Measurements from ENCODE around the gene FBLN2.

The FBLN2 gene

DNA sequence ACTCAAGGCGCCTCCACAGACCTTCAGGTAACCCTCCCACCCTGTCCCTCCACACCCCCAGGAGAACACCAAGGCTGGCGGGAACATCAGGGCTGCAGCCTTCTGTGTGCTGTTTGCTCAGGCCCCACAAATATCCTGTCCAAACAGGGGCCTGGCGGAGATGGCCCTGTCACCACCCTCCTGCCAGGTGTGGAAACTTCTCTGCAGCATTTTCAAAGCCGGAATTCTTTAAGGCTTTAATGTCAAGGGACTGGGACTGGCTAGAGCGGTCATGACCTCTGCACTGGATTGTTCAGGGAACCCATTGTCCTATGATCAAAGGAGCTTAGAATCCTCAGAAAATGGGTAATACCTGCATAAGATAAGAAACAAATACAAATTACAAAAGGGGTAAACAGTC is 46.6 kb downstream of the FBLN2 start:
- TF ChIP-seq, protein P1, sequence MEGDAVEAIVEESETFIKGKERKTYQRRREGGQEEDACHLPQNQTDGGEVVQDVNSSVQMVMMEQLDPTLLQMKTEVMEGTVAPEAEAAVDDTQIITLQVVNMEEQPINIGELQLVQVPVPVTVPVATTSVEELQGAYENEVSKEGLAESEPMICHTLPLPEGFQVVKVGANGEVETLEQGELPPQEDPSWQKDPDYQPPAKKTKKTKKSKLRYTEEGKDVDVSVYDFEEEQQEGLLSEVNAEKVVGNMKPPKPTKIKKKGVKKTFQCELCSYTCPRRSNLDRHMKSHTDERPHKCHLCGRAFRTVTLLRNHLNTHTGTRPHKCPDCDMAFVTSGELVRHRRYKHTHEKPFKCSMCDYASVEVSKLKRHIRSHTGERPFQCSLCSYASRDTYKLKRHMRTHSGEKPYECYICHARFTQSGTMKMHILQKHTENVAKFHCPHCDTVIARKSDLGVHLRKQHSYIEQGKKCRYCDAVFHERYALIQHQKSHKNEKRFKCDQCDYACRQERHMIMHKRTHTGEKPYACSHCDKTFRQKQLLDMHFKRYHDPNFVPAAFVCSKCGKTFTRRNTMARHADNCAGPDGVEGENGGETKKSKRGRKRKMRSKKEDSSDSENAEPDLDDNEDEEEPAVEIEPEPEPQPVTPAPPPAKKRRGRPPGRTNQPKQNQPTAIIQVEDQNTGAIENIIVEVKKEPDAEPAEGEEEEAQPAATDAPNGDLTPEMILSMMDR (conservative IDR thresholded peaks at IDR 0.05): no peak
- TF ChIP-seq ZFX (IDR thresholded peaks at IDR 0.05): no peak
- no peak overlapping the region for H3K27ac ChIP-seq

DNA sequence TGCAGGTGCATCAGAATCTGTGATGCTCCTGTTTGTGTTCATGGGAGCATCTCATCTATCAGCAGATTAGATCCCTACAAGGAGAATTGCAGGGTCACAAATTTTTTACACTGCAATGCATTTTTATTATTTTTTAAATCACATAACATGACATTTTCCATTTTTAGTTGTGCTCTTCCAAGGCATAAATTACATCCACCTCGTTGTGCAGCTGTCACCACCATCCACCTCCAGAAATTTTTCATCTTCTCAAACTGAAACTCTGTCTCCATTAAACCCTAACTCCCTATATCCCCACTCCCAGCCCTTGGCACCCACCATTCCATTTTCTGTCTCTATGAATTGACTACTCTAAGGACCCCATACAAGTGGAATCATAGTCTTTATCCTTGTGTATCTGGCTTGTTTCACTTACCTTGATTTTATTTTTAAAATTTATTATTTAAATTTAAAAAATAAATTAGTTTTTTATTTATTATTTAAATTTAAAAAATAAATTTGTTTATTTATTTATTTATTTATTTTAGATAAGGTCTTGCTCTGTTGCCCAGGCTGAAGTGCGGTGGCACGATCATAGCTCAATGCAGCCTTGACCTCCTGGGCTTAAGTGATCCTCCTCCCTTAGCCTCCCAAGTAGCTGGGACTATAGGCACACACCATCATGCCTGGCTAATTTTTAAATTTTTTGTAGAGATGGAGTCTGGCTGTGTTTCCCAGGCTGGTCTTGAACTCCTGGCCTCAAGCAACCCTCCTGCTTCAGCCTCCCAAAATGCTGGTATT is 47.7 kb downstream of the FBLN2 start:
- H3K27ac ChIP-seq: no peak overlapping the region
- TF ChIP-seq, protein P1 (conservative IDR thresholded peaks at IDR 0.05): no peak
- TF ChIP-seq ZFX (IDR thresholded peaks at IDR 0.05): no peak

DNA sequence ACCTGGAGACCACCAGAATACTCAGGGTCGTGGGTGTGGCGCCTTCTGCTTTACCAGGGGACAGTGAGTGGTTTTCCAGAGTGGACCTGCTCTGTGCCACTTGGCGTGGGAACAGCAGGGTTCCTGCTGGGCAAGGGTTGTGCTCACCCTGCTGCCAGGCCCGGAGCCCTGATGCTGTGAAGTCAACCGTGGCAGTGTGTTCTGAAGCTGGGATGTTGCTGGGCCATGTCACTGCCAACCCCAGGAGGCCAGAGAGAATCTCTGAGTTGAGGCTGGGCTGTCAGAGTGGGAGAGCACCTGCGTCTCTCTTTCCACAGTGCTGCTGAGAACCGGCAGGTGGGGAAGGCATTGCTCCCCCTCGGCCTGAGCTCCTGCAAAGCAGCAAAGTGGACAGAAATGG is 48.7 kb downstream of the FBLN2 start:
- H3K27ac ChIP-seq: no peak overlapping the region
- no peak for TF ChIP-seq ZFX (IDR thresholded peaks at IDR 0.05)
- TF ChIP-seq, protein P1 (conservative IDR thresholded peaks at IDR 0.05): no peak

DNA sequence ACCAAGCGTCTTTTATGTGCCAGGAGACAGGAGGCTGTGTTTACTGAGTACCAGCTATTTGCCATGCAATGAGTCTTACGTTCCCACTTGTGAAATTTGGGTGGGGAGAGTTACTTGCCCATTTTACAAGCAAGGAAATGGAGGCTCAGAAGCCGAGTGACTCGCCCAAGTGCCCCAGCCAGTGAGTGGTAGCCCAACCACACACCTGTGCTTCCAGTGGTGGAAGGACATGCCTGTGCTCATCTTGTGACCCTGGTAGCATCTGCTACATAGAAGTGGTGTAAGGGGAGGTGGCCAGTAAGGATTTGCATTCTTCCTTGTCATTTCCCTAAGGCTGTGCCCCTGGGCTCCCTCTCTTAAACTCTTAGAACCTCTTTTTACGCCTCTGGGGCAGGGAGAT is 49.3 kb downstream of the FBLN2 start:
- H3K27ac ChIP-seq: no peak overlapping the region
- no peak for TF ChIP-seq ZFX (IDR thresholded peaks at IDR 0.05)
- TF ChIP-seq, protein P1 (conservative IDR thresholded peaks at IDR 0.05): no peak

DNA sequence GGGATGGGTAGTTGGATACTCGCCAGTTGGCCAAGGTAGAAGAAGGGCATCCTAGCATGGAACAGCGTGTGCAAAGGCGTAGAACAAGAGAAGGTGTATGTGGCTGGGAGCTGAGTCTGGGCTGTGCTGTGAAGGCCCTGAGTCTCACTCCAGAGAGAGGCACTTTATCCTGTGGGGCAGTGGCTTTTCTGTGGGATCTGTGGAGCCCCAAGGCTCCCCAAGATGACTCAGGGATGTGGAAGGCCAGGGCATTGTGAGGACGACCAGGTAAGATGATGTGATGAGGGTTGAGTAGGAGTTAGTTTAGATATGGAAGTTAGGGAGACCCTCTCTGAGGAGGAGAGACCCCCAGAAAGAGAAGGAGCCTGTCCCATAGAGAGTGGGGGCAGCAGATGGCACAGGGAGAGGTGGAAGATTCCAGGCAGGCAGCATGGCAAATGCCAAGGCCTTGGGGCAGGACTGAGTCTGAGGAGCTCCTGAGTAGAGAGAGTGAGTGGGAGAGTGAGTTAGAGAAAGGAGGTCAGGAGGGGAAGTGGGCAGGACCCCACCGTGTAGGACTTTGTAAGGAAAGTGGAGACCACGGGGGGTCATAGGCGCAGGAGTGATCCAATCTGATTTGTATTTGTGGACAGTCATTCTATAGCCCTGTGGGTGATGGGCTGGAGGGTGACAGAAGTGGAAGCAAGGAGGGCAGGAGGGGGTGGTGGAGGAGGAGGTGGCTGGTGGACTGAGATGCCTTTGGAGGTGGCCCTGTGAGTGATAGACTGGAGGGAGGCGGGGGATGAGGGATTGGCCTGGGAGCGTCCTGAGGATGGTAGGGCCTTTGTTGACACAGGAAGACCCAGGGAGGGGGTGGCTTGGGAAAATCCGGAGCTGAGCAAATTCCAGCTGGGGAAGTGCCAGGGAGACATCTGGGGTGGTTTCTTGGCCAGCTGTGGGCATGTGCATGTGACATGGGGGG is 50.3 kb downstream of the FBLN2 start:
- no peak overlapping the region for H3K27ac ChIP-seq
- TF ChIP-seq, protein P1 (conservative IDR thresholded peaks at IDR 0.05): no peak
- no peak for TF ChIP-seq ZFX (IDR thresholded peaks at IDR 0.05)

DNA sequence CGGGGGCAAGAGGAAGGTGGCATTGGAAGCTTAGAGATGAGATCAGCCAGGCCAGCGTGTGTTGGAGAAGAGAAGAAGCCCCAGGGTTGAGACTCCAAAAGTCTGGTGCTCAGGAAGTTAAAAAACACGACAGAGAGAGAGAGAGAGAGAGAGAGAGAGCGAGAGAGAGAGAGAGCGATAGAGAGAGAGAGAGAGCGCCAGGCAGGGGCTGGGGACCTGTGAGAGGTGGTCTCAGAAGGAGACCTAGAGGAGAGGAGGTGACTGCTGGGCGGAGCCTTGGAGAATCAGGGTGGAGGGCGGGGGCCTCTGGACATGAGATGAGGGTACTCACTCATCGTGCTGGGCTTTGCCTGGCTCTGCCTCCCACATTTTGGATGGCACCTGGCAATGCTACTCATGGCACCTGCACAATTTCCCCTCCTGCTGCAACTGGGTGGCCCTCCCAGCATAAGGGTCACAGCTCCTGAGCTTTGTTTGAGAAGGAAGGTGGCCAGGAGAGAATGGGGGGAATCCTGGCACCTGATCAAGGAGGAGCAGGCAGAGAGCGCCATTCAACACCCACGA is 51.0 kb downstream of the FBLN2 start:
- TF ChIP-seq, protein P1 (conservative IDR thresholded peaks at IDR 0.05): no peak
- no peak for TF ChIP-seq ZFX (IDR thresholded peaks at IDR 0.05)
- no peak overlapping the region for H3K27ac ChIP-seq
